HepG2 (cell line): ENCODE data around the gene ENDOD1. TPM values are rescaled to one million over a fixed set of nuclear protein-coding genes. Genes with fewer than 3 reads are reported as not detected.

Source experiments
- AFF4 ChIP-seq: sonication (generic); formaldehyde crosslinking; IDR thresholded peaks from 2 replicates; pipeline ENCODE4 v1.4.0; 2020; ENCODE audit warnings: missing genetic modification reagents
- AGO1 ChIP-seq: fragments of 200-400 bp; formaldehyde crosslinking; IDR thresholded peaks from 2 replicates; pipeline ENCODE4 v1.6.1; 2017; ENCODE audit warnings: mild to moderate bottlenecking, low read depth, low read length, moderate library complexity; ENCODE audit not compliant: poor library complexity, severe bottlenecking
- ISX ChIP-seq: sonication (generic); formaldehyde crosslinking; conservative IDR thresholded peaks from 2 replicates; pipeline ENCODE4 v1.5.0; 2020; ENCODE audit warnings: missing genetic modification reagents
- MXD1 ChIP-seq: sonication (generic); formaldehyde crosslinking; IDR thresholded peaks from 2 replicates; pipeline ENCODE4 v1.4.0; 2020; ENCODE audit warnings: mild to moderate bottlenecking, missing genetic modification reagents
- MYNN ChIP-seq: sonication (generic); formaldehyde crosslinking; IDR thresholded peaks from 2 replicates; pipeline ENCODE4 v1.4.0; 2020; ENCODE audit warnings: mild to moderate bottlenecking, low read depth, missing genetic modification reagents
- SOX5 ChIP-seq: IDR thresholded peaks from 2 replicates; pipeline ENCODE4 v1.6.1; 2016; ENCODE audit warnings: borderline replicate concordance
- TCF7L2 ChIP-seq: IDR thresholded peaks from 2 replicates; pipeline ENCODE4 v1.6.1; 2011; ENCODE audit warnings: mild to moderate bottlenecking, low read depth, low read length, moderate library complexity
- THAP11 ChIP-seq: IDR thresholded peaks from 2 replicates; pipeline ENCODE4 v1.6.1; 2016; ENCODE audit warnings: missing biosample characterization, missing genetic modification reagents
- TMF1 ChIP-seq: sonication (generic); formaldehyde crosslinking; IDR thresholded peaks from 2 replicates; pipeline ENCODE4 v1.8.1; 2022; ENCODE audit warnings: low read depth, missing genetic modification reagents
- ZBTB49 ChIP-seq: sonication (generic); formaldehyde crosslinking; IDR thresholded peaks from 2 replicates; pipeline ENCODE4 v1.4.0; 2020; ENCODE audit warnings: missing genetic modification reagents, borderline replicate concordance
- ZNF12 ChIP-seq: sonication (generic); formaldehyde crosslinking; IDR thresholded peaks from 2 replicates; pipeline ENCODE4 v1.5.0; 2020; ENCODE audit warnings: missing genetic modification reagents
- ZNF143 ChIP-seq: sonication (generic); formaldehyde crosslinking; IDR thresholded peaks from 2 replicates; pipeline ENCODE4 v1.4.0; 2020; ENCODE audit warnings: missing genetic modification reagents
- ZNF180 ChIP-seq: sonication (generic); formaldehyde crosslinking; IDR thresholded peaks from 2 replicates; pipeline ENCODE4 v1.4.0; 2020; ENCODE audit warnings: low read depth, missing genetic modification reagents, borderline replicate concordance
- ZNF382 ChIP-seq: sonication (generic); formaldehyde crosslinking; IDR thresholded peaks from 2 replicates; pipeline ENCODE4 v1.5.0; 2020; ENCODE audit warnings: missing genetic modification reagents, mild to moderate bottlenecking, borderline replicate concordance
- ZNF563 ChIP-seq: sonication (generic); formaldehyde crosslinking; IDR thresholded peaks from 2 replicates; pipeline ENCODE4 v1.8.0; 2022; ENCODE audit warnings: mild to moderate bottlenecking, moderate library complexity, missing genetic modification reagents
- ZNF564 ChIP-seq: sonication (generic); formaldehyde crosslinking; IDR thresholded peaks from 2 replicates; pipeline ENCODE4 v1.8.1; 2023; ENCODE audit warnings: mild to moderate bottlenecking, missing genetic modification reagents
- ZNF574 ChIP-seq: sonication (generic); formaldehyde crosslinking; IDR thresholded peaks from 2 replicates; pipeline ENCODE4 v1.4.0; 2020; ENCODE audit warnings: missing genetic modification reagents
- ZNF724P ChIP-seq: sonication (generic); formaldehyde crosslinking; IDR thresholded peaks from 2 replicates; pipeline ENCODE4 v1.8.0; 2022; ENCODE audit warnings: missing genetic modification reagents, borderline replicate concordance
- ZNF816 ChIP-seq: sonication (generic); formaldehyde crosslinking; IDR thresholded peaks from 2 replicates; pipeline ENCODE4 v1.8.0; 2022; ENCODE audit warnings: missing genetic modification reagents, mild to moderate bottlenecking, borderline replicate concordance
- polyA plus RNA-seq, 8 experiments: library from polyadenylated mRNA; depleted of rRNA in 3 of 8; stranded (reverse) in 7 of 8; unstranded in 1 of 8; fragments of >200 nt; fragmentation: Illumina TruSeq in 4 of 8; extraction: Trizol in 4 of 8; gene quantifications; 2 replicates each; pipeline versions ENCODE4 v1.2.1 to v1.2.3, GENCODE V29; 2011 to 2016; ENCODE audit warnings: low read depth in 4 of 8, missing spikeins in 1 of 8, mixed read lengths in 1 of 8; ENCODE audit not compliant: insufficient read depth in 1 of 8
- total RNA-seq, 5 experiments: library from RNA; depleted of rRNA; stranded (reverse); fragments of >200 nt; fragmentation: Illumina TruSeq; extraction: Trizol; gene quantifications; 2 replicates each; pipeline ENCODE4 v1.2.3, GENCODE V29; 2016; ENCODE audit warnings: low read depth in 1 of 5

The ENDOD1 gene
- total and polyA plus RNA-seq, 2 of the 13 experiments (the other 11 are each of a cell fraction or from before 2014, with no cell fraction given) = 2.0 to 6.8 TPM

- TF ChIP-seq THAP11 (CRISPR knock-in tag) = no peak
- TF ChIP-seq ZNF382 (CRISPR knock-in tag) = no peak
- TF ChIP-seq TCF7L2 = no peak
- 0 out of 2 replicates have a peak, but pooled peaks have one; percentile 37 for TF ChIP-seq TMF1 (CRISPR knock-in tag)
- TF ChIP-seq ZNF143 = no peak
- TF ChIP-seq ZNF574 (CRISPR knock-in tag) = peak; percentile 46; the same call in 1 of the 2 replicates
- TF ChIP-seq ZNF564 (CRISPR knock-in tag) = peak; percentile 56; the same call in 1 of the 2 replicates
- TF ChIP-seq ISX = no peak
- no peak for TF ChIP-seq SOX5 (CRISPR knock-in tag)
- no peak for TF ChIP-seq MYNN
- TF ChIP-seq AFF4 (CRISPR knock-in tag) = no peak
- peak; percentile 79; the same call in 1 of the 2 replicates for TF ChIP-seq ZNF724P (CRISPR knock-in tag)
- peak; percentile 54; the same call in 1 of the 2 replicates for TF ChIP-seq MXD1 (CRISPR knock-in tag)
- no peak for TF ChIP-seq AGO1
- no peak for TF ChIP-seq ZBTB49
- TF ChIP-seq ZNF816 (CRISPR knock-in tag) = no peak
- no peak for TF ChIP-seq ZNF12
- TF ChIP-seq ZNF563 (CRISPR knock-in tag) = 0 out of 2 replicates have a peak, but pooled peaks have one; percentile 49
- TF ChIP-seq ZNF180 (CRISPR knock-in tag) = no peak
Measured at GRCh38 chr11:95089620-95090542, at the start of gene ENDOD1 (continued).
